PFSK-1 (cell line): Measurements from ENCODE around the gene RXFP4.

Experiments used
- FOXP2 ChIP-seq: optimal IDR thresholded peaks from 2 replicates; pipeline ENCODE3; 2011; ENCODE audit warnings: borderline replicate concordance, control low read depth, inconsistent platforms; ENCODE audit not compliant: insufficient read depth; ENCODE audit errors: extremely low read length, extremely low read depth
- POLR2AphosphoS5 ChIP-seq: IDR thresholded peaks from 2 replicates; pipeline ENCODE4 v1.6.1; 2012; ENCODE audit warnings: low read depth, mild to moderate bottlenecking, control low read depth, low read length, moderate library complexity
- SIN3A ChIP-seq: IDR thresholded peaks from 2 replicates; pipeline ENCODE4 v1.6.1; 2012; ENCODE audit warnings: mild to moderate bottlenecking, low read length, moderate library complexity, borderline replicate concordance; ENCODE audit not compliant: insufficient read depth
- TAF1 ChIP-seq: IDR thresholded peaks from 2 replicates; pipeline ENCODE4 v1.6.1; 2012; ENCODE audit warnings: low read length, control low read depth, borderline replicate concordance; ENCODE audit not compliant: insufficient read depth
- TF ChIP-seq, protein P1 (sequence below), 2 experiments: IDR thresholded peaks; 2 replicates each; pipeline versions ENCODE4 v1.6.1 to v1.8.0; 2011 to 2012; ENCODE audit warnings: low read depth in 2 of 2, low read length in 2 of 2, control low read depth in 1 of 2, inconsistent platforms in 1 of 2, mild to moderate bottlenecking in 1 of 2, moderate library complexity in 1 of 2; ENCODE audit not compliant: insufficient read depth in 1 of 2

RXFP4 gene

GRCh38 chr1:155960081-155960745, 18.8 kb downstream of the RXFP4 start:
- no peak for TF ChIP-seq SIN3A
- TF ChIP-seq FOXP2: no peak
- TF ChIP-seq POLR2AphosphoS5: no peak
- no peak for TF ChIP-seq TAF1
- TF ChIP-seq, protein P1, sequence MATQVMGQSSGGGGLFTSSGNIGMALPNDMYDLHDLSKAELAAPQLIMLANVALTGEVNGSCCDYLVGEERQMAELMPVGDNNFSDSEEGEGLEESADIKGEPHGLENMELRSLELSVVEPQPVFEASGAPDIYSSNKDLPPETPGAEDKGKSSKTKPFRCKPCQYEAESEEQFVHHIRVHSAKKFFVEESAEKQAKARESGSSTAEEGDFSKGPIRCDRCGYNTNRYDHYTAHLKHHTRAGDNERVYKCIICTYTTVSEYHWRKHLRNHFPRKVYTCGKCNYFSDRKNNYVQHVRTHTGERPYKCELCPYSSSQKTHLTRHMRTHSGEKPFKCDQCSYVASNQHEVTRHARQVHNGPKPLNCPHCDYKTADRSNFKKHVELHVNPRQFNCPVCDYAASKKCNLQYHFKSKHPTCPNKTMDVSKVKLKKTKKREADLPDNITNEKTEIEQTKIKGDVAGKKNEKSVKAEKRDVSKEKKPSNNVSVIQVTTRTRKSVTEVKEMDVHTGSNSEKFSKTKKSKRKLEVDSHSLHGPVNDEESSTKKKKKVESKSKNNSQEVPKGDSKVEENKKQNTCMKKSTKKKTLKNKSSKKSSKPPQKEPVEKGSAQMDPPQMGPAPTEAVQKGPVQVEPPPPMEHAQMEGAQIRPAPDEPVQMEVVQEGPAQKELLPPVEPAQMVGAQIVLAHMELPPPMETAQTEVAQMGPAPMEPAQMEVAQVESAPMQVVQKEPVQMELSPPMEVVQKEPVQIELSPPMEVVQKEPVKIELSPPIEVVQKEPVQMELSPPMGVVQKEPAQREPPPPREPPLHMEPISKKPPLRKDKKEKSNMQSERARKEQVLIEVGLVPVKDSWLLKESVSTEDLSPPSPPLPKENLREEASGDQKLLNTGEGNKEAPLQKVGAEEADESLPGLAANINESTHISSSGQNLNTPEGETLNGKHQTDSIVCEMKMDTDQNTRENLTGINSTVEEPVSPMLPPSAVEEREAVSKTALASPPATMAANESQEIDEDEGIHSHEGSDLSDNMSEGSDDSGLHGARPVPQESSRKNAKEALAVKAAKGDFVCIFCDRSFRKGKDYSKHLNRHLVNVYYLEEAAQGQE (IDR thresholded peaks at IDR 0.05; ENCODE audit: insufficient read depth in 1 of 2, low read depth in 2 of 2, low read length in 2 of 2): no peak

- TF ChIP-seq SIN3A (no peak), FOXP2 (no peak), POLR2AphosphoS5 (no peak), TAF1 (no peak)
- TF ChIP-seq, protein P1 (IDR thresholded peaks at IDR 0.05; ENCODE audit: insufficient read depth in 1 of 2, low read depth in 2 of 2, low read length in 2 of 2): no peak
Measured at GRCh38 chr1:155961937-155962336, 20.5 kb downstream of the RXFP4 start.

DNA sequence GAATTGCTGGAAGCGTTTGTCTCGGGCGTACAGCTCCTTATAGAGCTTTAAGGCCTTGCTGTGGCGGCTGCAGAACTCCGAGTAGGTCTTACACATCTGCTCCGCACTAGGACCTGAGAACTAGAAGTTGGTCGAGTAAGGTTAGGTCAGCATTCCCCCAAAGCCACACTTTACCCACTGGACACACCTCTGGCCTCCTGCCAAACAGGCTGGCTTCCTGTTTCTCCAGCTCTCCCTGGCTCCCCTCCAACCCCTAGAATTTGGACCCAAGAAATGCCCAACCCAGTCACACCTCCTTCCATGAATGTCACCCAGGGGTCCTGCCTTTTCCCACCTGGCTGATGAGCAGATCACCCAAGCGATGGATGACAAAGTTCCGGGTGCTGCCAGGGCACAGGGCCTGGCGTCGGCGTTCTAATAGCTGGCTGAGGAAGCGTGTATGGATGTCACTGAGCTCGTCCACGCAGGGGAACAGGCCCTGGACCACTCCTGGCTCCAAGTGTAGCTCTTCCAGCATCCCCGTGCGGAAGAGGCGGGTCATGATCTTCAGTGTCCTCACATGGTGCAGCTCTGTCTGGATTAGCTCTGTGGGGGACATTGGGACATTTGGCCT, 21.3 kb downstream of the RXFP4 start:
- TF ChIP-seq, protein P1 (IDR thresholded peaks at IDR 0.05; ENCODE audit: insufficient read depth in 1 of 2, low read depth in 2 of 2, low read length in 2 of 2): no peak
- no peak for TF ChIP-seq TAF1
- TF ChIP-seq SIN3A: no peak
- no peak for TF ChIP-seq POLR2AphosphoS5
- TF ChIP-seq FOXP2: no peak

DNA sequence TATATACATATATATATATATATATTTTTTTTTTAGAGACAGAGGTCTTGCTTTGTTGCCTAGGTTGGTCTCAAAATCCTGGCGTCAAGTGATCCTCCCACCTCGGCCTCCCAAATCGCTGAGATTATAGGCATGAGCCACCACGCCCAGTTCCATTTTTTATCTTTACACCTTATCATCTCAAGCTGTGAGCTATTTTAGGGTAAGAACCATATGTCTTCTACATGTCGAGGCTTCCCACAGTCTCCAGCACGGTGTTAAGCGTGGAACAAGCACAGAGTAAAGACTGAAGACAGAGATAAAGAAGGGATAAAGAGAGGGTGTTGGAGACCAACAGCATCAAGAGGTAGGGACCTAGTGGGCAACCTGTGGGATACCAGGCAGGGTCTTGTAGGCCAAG, 22.8 kb downstream of the RXFP4 start:
- TF ChIP-seq, protein P1 (IDR thresholded peaks at IDR 0.05; ENCODE audit: insufficient read depth in 1 of 2, low read depth in 2 of 2, low read length in 2 of 2): no peak
- TF ChIP-seq SIN3A: no peak
- no peak for TF ChIP-seq POLR2AphosphoS5
- no peak for TF ChIP-seq FOXP2
- no peak for TF ChIP-seq TAF1
